HUDEP-2 (cell line): Measurements from ENCODE around the gene FOXD2.
"Not testable (repeated sequence)": the region's sequence is repeated elsewhere in the genome, so short reads cannot be mapped to it uniquely, and the experiment has no call there.

Source experiments
- DNase-seq, 76 experiments: peaks; one replicate each; lab custom pipeline; 2025; ENCODE audit not compliant: unreplicated experiment in 76 of 76; lab: John Stamatoyannopoulos, UW

FOXD2 gene

DNA sequence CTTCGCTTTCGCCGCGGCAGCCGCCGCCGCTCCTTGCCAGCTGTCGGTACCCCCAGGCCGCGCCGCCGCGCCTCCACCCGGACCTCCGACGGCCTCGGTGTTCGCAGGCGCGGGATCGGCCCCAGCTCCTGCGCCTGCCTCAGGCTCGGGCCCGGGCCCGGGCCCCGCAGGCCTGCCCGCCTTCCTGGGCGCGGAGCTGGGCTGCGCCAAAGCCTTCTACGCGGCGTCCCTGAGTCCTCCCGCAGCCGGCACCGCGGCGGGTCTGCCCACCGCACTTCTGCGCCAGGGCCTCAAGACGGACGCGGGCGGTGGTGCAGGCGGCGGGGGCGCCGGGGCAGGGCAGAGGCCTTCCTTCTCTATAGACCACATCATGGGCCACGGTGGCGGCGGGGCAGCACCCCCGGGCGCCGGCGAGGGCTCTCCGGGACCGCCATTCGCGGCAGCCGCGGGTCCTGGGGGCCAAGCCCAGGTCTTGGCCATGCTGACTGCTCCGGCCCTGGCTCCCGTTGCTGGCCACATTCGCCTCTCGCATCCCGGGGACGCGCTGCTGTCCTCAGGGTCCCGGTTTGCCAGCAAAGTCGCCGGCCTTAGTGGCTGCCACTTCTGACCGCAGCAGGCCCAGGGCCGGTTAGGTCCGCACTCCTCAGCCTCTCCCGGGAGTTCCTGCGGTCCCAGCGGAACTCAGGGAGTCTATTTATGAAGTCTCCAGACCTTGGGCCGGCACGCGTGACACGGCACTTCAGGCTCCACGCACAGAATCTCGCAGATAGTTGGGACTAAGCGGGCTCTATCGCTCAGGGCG lies 1.4 kb downstream of the FOXD2 start:
- DNase-seq: no peak

DNA sequence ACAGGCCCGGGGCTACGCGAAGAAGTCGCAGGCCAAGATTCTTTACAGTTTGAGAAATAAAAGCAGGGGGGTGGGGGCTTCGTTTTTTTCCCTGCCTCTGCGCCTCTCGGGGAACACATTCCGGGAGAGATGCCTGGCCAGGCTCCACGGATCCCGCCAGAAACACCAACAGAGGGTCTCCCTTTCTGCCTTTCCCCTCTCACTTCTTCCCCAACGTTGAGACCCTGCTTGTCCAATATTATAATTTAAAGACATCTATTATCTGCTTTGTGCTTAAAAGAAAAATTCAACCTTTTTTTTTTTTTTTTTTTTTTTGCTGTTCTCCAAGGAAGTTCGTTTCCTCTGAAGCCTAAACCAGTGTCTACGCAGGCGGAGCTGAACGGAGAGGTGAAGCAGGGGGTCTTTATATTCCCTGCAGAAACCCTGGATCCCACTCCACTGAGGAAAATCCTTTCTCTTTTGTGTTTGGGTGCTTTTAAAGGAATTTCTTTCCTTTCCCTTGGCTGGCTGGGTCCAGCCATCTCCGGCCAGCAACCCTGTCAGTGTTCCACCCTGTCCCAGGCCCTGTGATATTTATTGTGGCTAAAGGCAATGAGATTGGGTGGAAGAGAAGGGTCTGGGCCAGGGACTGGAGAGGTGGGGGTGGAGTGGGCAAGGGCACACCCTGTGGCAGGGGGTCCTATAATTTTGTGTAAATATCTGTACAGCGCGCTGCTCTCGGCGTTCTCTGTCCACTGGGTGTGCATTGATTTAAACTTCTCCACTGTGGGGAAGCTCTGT lies 2.2 kb downstream of the FOXD2 start:
- no peak for DNase-seq

GRCh38 chr1:47440599-47441081 lies 2.8 kb downstream of the FOXD2 start:
- no peak for DNase-seq

DNA sequence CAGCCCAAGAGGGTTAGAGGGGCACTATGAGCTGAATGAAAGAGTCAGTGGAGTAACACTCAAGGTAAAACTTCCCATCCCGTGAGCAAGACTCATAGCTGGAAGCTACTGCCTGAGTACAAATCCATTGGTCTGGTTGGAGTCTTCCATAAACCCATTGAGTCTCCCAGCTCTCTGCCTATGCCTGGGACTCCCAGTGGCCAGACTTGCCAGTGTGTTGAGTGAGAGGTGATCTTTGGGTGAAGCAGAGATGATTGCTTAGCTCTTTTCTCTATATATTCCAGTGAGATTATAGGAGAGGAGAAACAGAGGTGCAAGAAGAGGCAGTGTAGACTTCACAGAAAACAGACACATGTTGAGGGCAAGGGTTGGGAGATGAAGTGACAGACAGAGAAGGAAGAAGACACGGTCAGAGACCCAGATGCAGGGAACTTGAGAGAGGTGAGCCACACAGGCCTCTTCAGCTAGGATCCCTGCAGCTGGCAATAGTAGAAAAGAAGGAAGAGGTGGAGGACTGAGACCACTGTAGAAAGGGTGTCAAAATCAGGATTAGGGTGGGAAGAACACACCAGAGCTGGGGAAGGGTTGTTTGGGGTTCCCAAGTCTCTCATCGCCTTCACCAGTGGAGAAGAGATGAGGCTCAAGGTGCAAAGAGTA lies 3.7 kb downstream of the FOXD2 start:
- DNase-seq: no peak

DNA sequence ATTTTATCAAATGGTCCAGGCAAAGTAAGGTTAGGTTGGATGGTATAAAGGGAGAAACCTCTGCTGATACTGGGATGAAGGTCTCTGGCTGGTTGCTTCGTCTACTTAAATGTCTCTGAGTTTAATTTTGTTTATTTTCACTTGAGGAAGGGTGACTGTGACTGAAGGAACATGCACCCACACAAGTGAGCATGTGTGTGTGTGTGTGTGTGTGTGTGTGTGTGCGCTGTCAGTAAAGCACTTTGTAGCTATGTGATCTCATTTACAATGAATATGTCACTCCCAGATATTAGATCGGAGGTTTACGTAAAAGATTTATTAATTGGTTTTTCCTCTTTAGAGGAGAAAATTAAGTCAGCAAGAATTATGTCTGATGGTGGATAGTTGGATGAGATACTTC lies 4.4 kb downstream of the FOXD2 start:
- DNase-seq: no peak

DNA sequence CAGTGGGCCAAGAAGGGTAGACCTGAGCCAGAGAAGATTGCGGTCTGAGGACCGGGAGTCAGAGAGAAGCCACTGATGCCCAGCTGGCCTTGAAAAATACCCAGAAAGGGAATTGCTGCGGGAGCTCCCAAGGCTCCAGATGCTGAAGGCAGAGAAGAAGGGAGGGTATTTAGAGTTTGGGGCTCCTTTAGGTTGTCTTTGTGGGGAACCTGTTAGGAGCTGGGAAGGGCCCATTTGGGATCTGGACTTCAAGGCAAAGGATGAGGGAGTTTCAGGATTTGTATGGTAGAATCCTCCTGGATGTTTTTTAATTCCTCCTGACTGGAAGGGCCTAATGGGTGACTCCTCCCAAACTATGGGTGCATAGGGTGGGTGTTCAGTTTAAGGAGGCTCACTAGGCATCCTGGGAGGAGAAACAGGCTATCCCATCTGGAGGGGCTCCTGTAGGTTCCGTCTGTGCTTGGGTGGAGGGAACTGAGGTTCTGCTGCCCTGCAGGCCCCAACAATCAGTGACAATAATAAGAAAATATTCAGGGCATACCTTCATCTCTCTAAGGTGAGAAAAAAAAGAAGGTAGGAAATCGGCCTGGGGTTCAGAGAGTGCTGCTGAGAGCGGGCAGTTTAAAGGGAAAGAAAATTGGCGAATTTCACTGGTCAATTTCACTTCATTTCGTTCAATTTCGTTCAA lies 5.1 kb downstream of the FOXD2 start:
- no peak for DNase-seq

- DNase-seq: no peak
These were observed 5.9 kb downstream of the FOXD2 start for GRCh38 chr1:47443530-47444296.

GRCh38 chr1:47444297-47444561 lies 6.4 kb downstream of the FOXD2 start:
- no peak for DNase-seq

GRCh38 chr1:47444562-47445465 lies 7.0 kb downstream of the FOXD2 start:
- peak in 1 of 76 experiments; percentile 3 for DNase-seq

DNA sequence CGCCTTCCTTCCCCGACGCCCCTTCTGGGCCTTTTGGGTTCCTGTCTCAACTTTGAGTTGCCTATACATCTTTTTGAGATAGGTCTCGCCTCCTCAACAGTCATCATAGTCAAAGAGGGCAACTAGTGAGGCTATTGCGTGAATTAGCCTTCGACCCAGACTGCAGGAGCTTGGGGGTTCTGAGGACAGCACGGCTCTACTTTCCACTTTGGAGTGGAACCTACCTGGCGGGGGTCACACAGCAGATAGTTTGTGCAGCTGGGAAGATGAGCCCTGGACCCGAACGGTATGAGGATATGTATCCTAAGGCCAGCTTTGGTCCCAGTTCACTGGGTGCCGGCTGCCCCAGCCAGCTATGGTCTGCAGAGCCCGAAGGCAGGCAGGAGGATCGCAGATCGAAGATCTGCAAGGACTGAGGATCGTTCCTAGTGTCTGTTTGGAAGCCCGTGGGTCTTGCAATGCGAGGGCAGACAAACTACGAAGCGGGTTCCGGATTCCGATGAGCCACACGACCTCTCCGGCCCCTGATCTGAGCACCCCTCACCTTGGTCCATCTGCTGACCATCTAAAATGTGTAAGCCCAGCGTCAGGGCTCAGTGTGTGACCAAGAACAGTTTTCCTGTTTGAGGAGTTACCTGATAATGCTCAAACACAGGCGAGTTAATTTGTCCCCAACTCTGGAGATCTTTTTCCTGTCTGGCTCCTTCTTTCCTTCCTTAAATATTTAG lies 8.1 kb downstream of the FOXD2 start:
- no peak for DNase-seq

- DNase-seq: no peak
These were observed 10.8 kb downstream of the FOXD2 start for GRCh38 chr1:47448462-47449222.

DNA sequence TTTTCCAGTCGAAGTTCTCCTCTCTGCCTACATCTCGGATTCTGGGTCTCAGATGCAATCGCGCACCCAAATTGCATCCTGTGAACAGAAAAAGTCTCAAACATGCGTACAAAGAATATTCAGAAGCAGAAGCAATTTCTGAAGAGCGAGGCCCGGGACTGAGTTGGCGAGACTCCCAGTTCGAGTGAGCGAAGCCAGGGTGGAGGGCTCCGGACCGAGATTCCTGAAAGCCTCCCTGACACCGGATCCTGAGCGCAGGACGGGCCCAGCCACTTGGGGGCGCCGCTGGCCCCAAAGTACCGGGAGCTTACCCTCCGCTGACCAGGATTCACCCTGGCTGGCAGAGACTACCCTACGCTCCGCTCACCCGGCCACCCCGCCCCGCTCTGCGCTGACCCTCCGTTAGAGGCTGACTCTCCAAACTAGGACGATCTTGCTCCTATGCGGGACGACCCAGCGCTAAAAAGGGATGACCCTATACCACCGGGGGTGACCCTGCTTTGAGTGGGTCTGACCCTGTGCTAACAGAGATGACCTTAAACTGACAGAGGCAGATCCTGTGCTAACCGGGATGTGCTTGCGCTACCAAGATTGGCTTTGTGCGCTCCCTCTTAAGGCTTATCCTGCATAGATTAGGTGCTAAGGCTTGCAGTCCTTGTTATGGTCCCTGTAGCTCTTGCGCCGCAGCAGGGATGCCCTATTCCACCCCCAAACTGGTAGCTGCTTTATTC lies 12.1 kb downstream of the FOXD2 start:
- DNase-seq: peak in 7 of 76 experiments; percentile 4 to 14 (median 11)

- no peak for DNase-seq
These were observed 12.8 kb downstream of the FOXD2 start for GRCh38 chr1:47450606-47451005.

DNA sequence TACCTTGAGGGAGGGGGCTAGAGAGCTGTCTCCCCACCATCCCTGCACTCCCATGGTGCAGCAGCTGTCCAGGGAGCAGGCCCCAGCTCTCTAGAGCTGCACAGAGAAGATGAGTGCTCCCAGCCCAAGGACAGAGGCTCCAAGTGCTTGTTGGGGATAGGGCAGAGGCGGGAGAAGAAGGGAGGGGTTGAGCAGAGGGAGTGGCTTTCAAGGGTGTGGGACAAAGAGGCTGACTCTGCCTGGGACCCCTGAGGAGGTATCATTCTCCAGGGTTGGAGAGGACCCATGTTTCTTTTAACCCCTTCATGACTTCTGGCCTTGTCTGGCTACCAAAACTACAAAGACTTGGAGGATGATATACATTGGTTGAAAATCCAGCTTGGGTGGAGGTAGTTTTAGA lies 14.6 kb downstream of the FOXD2 start:
- DNase-seq: no peak

- not testable (repeated sequence) for DNase-seq
These were observed 16.1 kb downstream of the FOXD2 start for GRCh38 chr1:47453910-47454309.

GRCh38 chr1:47456250-47456649 lies 18.4 kb downstream of the FOXD2 start:
- DNase-seq: no peak

DNA sequence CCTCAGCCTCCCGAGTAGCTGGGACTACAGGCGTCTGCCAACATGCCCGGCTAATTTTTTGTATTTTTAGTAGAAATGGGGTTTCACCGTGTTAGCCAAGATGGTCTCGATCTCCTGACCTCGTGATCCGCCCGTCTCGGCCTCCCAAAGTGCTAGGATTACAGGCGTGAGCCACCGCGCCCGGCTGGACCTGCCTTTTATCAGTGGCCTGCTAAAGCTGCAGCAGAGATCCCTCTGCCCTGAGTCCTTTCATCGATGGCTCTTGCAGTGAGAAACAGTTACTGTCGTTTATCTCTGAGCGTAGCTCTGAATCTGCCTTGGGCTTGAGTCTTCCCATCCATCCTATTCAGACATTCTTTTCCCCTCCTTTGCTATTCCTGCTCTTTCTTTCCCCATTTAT lies 19.7 kb downstream of the FOXD2 start:
- not testable (repeated sequence) for DNase-seq
